Measurements from ENCODE around the gene MYOCD.

The MYOCD gene

DNA sequence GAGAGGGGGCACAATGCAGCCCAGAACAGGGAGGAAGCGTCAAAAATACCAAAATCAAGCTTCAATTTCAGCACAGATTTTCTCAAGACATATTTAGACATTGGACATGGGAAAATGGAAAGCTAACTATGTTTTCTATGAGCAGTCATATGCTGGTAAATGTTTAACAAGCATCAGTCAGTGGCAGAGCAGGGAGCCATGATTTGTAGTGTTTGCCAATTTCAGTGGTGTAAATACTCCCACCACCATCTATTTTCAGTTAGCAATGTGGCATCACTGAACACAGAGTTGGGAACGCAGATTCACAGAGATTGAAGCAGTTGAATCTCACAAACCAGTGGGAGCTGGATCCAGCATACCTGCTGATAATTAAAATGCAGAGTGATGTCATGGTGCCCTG lies 24.6 kb upstream of the MYOCD start:
- DNase-seq (ENCODE audit: low read depth): no peak

DNA sequence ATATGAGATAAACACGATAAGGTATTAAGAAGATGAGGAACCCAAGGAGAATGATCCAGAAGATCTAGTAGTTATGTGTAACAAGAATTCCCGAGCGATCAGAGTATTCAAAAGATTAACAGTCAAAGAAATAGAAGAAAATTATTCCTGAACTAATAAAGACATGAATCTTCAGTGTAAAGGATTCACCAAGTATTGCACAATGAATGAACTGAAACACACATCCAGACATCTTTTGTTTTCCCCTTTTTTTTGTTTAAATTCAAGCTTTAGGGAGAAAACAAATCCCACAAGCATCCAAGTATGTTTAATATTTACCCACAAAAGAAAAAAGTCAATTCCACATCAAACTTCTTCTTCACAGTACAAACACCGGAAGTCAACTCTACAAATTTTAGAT lies 23.7 kb upstream of the MYOCD start:
- no peak for DNase-seq (ENCODE audit: low read depth)

DNA sequence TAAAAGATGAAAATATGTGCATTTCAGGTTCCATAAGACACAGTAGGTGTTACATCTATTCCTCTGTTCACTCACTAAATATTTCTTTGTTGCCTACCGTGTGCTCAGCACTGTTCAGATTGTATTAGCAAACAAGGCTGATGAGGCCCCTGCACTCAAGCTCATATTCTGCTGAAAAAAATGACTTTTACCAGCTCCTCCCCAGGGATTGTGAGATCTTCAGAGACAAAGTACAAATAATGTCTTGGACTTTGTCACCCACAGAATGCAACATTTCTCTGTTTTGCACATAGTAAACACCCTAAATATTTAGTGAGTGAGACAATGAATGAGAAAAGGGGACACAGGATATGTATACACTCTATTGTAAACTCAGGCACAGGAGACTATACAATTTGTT lies 21.9 kb upstream of the MYOCD start:
- DNase-seq (ENCODE audit: low read depth): no peak

DNA sequence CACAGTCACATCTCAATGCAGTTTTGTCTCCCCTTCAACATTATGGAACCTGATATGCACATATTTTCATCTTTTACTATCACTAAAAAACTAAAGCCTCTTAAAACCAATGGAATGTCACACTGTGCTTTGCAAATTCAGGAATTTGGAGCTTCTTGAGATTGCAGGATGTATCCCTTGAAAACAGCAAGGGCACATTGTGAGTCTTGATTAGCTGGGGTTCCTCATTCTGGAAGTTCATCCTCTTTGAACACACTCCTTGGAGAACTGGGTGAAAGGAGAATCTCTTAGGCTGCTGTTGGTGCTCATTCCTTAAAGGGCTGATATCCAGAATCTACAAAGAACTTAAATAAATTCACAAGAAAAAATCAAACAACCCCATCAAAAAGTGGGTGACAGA lies 21.1 kb upstream of the MYOCD start:
- no peak for DNase-seq (ENCODE audit: low read depth)

DNA sequence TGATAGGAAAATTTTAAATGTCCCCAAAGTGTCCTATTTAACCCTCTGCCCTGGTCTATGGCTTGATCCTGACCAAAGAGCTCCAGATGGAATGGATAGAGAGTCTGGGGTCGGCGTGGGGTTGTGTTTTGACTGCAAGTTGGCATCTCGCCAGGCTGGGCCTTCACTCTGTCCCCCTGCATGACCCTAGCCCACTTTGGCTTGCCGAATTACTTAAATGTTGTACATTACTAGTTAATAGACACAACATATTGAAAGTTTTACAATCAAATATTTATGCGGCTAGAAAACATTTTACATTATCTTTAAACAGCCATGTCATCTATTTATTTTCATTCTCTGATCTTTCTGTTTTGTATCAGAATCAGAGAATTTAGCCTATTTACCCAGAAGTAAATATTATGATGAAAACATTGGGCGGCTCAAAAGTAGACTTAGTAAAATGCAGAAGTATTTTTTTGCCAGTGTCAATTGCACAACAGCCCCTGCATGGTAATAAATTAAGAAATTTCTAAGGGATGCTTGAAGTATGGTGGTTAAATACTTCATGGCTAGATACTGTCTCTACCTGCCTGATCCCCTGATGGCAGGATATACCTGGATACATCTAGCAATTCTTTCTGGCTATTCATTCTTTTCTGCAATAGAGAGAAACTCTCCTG lies 18.8 kb upstream of the MYOCD start:
- no peak for DNase-seq (ENCODE audit: low read depth)

DNA sequence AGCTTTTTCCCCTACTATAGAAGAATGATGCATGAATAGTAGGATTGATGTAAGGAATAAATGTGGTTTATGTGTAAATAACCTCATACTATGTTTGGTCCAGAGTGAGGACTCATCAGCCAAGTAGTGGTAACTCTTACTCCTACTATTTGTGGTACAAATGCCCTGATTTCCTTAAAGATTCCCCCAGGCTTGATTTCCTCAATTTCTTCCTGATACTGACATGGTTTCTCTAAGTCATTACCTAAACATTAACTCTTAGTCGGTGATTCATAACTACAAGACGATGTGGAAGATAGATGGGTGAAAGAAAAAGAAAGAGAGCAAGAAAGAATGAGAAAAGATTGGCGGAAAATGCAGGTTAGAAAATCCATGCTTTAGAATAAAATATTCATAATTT lies 17.2 kb upstream of the MYOCD start:
- no peak for DNase-seq (ENCODE audit: low read depth)

DNA sequence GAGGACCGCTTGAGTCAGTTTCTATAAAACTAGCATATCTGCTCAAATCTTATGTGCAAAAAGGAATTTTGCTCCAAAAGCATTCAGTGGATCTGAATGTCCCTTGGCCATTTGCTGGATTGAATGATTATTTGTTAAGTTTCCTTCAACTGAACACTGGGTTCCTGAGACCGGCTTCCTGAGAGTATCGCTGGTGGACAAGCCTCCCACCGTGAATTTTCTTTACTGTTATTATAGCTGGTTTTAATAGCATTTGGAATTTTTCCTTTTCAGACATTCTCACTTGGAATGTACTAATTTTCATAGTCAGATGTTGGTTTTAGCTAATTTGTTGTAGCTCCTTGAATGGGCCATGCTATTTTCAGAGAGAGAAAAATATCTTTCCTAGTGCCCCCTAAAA lies 9.8 kb upstream of the MYOCD start:
- no peak for DNase-seq (ENCODE audit: low read depth)

DNA sequence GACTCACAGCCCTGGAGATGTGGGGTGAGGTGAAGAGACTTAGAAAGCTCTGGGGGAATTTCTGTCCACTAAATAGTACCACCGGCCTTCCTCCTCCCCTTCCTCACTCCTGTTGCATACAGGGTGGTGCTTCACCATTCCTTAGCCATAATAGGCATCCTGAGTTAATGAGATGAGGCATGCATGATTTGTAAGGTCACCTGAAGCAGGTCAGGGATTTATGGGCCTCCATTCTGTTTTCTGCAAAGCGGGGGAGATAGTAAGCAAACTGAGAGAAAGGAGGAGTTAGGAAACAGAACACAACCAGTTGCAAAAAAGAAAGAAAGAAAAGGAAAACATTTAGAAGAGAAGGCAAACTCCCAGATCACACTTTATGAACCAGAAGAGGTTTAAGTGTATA lies 9.3 kb upstream of the MYOCD start:
- DNase-seq (ENCODE audit: low read depth): no peak

DNA sequence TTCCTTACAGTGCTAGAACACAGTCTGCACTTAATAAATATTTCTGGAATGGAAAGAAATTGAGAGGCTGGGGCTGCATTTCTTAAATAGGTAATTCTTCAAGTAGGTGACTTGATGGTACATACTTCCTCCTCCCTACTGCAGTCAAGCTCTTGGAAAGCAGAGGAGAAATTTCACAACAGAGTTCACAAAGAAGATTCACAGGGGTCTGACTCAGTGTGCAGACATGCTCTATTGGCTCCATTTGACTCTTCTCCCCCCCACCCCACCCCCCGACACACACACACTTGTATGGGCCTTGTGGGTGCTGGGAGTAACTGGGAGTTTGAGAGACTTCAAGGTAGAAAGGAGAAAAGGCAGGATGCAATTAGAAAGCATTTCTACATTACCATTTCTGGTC lies 6.2 kb upstream of the MYOCD start:
- no peak for DNase-seq (ENCODE audit: low read depth)

DNA sequence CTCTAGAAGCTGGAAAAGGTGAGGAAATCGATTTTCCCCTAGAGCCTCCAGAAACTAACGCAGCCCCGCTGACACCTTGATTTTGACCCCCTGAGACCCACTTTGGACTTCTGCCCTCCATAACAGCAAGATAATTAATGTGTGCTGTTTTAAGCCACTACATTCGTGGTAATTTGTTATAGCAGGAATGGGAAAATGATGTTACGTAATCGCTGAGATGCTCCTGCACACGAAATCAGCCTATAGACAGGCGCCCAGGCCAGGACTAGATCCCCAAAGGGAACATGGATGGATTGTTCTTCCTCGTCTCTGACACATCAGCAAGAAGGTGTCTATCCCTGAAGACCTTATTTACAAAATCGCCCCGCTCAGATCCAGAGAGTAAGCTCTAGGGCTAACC lies 1.4 kb upstream of the MYOCD start:
- no peak for DNase-seq (ENCODE audit: low read depth)

DNA sequence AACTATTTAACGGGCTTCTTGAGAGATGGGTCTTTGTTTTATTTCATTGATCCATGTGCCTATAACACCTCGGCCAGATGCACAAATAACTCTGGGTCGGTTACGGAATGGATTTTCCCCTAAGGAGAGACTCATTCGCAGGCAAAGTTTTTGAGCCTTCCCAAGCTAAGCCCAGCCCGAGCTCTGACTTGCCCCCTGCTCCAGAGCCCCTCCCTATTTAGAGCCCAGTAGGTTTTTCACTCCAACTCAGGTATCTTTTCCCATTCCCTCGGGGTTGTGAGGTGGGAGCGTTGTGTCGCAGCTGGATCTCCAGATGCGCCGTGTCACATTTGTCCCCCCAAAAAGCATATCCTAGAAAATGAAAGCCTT lies 812 bp upstream of the MYOCD start:
- DNase-seq (ENCODE audit: low read depth): no peak

DNA sequence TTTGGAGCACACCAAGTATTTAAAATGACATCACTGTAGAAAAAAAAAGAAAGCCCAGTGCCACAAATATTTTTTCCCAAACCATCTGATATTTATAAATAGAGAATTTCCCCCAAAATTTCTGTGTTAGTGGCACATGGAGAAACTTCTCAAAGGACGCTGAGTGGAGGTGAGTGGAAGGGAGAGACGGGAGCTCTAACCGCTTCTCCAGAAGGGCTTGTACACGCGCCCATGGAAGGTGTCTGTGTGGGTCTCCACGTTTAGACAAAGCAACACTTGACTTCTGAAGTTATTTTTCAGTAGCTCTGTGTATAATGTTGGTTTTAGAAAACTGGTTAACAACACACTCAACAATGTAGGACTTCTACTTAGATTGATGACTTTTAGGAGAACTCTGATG lies 1.0 kb downstream of the MYOCD start:
- DNase-seq (ENCODE audit: low read depth): no peak

DNA sequence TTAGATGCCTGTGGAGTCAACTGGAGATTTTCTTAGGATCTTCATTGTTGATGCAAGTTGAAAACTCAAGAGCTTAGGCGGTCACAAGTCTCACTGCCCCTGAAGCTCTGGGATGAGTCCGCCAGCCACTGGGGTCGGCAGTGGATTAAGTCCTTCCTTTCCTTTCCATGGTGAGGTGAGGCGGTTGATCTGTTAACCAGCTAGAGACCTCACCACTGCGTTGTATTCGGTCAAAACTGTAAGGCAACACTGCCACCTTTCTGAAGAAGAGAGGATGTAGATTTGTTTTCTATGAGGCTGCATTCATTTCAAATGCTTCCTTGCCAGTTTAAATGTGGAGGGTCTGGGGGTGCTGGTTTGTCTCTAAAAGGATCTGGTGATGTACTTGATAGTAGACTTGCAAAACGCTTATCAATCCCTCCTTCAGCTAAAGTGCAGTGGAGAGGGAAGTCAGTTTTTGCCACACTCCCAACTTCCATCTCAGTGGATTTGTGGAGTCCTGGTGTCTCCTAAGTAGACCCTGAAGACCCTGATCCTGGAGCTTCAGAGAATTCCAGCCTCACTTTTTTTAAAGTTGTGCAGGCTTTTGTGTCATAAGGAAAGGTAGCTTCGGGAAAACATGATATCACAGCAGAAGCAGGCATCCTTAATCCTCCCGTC lies 1.7 kb downstream of the MYOCD start:
- peak; percentile 38 for DNase-seq (ENCODE audit: low read depth)

DNA sequence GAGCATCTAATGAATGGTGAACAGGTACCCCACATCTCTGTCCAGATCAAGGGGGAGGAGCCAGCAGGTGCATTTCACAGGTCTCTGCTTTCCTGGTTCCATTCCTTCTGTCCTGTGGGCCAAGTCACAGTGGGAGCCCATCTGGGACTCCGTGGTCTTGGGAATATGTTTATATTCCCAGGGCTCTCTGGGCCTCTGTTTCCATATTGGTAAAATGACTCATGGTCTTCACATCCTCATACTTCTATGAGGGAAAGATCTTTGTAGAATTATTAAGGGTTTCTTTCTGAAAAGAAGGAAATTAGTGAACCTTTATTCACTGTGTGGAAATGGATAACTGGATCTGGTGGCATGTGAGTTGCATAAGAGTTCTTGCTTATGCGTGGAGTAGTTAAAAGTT lies 6.2 kb downstream of the MYOCD start:
- no peak for DNase-seq (ENCODE audit: low read depth)

DNA sequence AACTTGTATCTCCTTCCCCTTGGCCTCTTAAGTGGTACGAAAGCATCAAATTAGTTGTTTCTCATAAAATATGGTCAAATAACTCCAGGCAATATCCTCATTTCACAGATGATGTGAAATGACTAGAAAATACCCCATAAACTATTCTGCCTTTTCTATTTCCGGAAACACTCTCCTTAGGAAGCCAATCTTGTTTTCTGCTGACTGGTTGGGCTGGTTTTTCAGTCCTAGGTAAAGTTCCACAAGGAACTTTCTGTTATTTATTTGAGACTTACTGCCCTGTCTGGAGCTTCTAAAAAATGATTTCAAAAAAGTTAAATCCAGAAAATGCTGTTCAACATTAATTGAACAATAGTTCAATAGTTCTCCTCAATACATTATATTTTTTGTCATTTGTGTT lies 7.3 kb downstream of the MYOCD start:
- DNase-seq (ENCODE audit: low read depth): no peak

DNA sequence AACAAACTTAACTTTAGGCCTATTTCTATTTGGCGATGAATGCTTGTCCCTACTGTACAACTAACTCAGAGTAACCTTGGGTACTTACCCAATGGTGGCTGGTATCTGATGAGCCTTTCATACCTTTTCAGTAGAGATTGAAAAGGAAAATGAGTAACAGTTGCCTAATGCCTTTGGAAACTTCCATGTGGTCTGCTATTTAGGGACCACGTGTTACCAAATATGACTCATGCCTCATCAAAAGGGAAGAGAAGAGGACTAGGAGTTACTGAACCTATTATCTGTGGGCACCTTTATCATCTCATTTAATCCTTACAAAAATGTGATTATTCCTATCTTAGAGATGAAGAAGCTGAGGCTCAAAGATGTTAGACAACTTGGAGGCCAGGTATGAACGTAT lies 8.1 kb downstream of the MYOCD start:
- DNase-seq (ENCODE audit: low read depth): no peak

DNA sequence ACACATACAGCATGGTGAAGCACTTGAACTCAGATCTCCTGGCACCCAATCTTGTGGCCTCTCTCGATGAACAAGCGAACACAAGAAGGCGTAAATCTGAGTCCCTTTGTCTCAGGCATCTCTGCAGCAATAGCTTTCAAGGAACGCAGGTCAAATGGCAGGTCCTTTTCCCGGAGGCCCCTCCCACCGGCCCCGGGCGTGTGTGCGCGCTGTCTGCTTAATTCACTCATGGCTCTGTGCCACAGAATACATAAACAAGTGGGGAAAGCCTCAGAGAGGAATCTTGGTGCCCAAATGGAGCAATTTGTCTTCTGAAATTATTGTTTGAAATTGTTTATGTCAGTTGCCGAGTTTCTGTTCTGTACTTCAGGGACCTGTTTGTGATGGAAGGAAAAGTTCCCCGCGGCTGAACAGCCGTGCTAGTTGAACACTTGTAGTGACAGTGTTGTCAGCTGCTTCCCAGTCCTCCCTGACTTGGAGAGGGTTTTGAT lies 14.8 kb downstream of the MYOCD start:
- DNase-seq (ENCODE audit: low read depth): no peak

DNA sequence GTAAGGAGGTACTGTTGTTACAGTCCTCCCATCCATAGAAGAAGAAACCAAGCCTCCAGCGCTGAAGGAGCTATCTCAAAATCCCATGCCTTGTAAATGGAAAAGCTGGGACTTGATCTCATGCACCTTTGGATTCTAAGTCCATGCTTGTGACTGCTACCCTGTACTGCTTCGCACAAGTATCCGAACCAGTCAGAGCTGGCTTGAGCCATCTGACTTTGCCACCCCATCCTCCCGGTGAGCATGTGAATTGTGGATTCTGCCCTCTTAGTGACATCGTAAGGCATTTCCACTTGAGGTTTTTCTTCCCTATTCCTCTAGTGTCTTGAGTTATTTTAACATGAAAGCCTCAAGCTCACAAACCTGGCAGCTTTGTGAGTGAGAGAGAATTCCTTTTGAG lies 15.3 kb downstream of the MYOCD start:
- DNase-seq (ENCODE audit: low read depth): no peak

DNA sequence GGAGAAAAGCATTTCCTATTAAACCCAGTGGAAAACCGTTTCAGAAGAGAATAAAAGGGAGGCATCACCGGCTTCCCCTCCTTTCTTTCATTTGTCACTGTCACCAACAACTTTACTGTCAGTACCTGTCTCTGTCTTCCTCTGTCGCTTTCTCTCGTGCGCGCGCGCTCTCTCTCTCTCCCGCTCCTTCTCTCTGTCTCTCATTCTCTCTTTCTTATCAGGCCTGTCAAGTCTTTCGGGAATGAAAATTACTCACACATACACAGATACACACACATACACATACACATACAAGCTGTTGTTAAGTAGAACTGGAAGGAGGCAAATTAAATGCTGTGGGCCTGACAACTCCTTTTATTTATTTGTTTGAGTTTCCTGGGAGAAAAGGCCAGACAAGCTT lies 17.6 kb downstream of the MYOCD start:
- no peak for DNase-seq (ENCODE audit: low read depth)

DNA sequence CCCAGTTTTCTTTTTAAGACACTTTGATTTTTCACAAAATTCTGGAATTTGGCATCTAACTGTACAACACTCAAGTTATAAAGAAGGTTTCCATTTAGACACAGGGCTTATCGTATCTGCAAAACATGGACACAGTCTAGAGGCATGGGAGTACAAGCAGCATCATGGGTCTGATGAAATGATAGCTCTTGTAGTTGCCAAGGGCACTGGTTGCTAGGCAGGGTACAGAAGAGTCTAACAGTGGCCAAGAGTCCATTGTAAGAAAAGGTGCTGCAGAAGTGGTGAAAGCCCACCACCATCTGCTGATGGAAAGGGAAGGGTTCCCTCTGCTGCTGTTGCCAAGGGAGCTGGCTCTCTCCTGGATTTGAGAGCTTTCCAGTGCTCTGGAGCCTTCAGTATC lies 20.8 kb downstream of the MYOCD start:
- DNase-seq (ENCODE audit: low read depth): no peak

DNA sequence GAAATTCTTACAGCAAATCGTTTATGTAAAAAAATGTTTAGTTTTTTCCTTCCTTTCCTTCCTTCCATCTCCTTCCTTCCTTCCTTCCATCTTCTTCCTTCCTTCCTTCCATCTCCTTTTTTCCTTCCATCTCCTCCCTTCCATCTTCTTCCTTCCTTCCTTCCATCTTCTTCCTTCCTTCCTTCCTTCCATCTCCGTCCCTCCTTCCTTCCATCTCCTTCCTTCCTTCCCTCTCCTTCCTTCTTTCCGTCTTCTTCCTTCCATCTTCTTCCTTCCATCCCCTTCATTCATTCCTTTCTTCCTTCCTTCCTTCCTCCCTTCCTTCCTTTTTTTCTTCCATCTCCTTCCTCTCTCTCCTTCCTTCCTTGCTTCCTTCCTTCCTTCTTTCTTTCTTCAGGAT lies 22.7 kb downstream of the MYOCD start:
- no peak for DNase-seq (ENCODE audit: low read depth)

DNA sequence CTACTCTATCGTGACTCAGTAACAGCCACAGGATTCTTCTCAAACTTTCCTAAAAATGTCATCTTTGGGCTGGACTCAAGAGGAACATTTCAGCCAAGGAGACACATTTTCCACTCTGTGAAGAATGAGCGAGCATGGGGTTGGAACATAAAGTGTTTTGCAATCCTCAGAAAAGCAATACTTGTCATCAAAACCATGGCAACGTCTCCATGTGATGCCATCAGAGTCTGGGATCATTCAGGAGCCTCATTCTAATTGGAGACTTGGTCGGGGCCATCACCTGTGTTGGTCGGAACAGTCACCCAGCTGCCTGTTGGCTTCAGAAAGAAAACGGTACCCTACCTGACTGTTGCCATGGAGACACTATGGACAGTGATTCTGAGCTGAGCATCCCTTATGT lies 25.5 kb downstream of the MYOCD start:
- DNase-seq (ENCODE audit: low read depth): peak; percentile 79

DNA sequence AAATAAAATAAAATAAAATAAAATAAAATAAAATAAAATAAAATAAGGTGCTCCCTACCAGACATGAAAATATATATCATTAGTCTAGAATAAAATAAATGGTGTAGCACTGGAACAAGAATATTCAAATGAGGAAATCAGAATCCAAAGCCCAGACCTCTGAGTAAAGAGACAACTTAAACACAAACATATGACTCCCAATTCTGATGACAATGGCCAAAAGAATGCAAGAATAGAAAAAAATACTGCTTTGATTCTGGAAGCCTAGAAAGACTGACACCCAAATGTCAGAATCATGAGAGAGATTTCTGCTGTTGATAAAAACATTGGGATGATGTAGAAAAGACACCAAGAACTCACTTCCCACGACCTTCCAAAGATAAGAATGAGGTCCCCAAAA lies 27.9 kb downstream of the MYOCD start:
- DNase-seq (ENCODE audit: low read depth): peak; percentile 5

DNA sequence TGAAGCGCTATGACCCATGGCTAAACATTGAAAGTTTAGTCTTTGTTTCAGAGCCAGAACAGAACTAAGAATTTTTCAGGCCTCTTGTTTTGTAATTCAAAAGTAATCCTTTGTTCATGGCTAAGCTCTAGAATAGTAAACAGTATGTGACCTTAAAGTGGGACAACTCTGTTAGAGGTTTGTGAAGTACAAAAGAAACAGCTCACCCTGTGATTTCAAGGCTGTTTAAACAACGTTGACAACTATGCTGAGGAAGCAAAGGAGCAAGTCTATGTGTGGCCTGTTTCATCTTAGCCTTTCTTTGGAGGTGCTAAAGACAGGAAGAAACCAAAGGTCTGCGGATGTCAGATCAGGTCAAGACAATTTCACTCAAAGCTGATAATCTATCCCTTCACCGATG lies 40.4 kb downstream of the MYOCD start:
- DNase-seq (ENCODE audit: low read depth): no peak
